A549 (cell line): ENCODE measurements around the gene CALML3. TPM values are rescaled to one million over a fixed set of nuclear protein-coding genes. Genes with fewer than 3 reads are reported as not detected.

Experiments used
- ATAC-seq, 2 experiments: fragments of 200-7000 bp in 1 of 2; fragments of >200 bp in 1 of 2; cut with Nextera tagmentation in 1 of 2; cut with Tn5 transposase in 1 of 2; 3 replicates each; pipeline versions ENCODE4 v1.8.0 to v1.9.1; 2018 to 2020; ENCODE audit warnings: mild to moderate bottlenecking in 1 of 2, moderate library complexity in 1 of 2
- CTCF ChIA-PET: fragments of 300-600 bp; sonication (Branson Sonifier 250); formaldehyde crosslinking; extraction: SDS; loops from one replicate; lab custom pipeline; 2021; ENCODE audit warnings: antibody characterized with exemption, inconsistent platforms; lab: Yijun Ruan, JAX
- POLR2A ChIA-PET: fragments of 350-600 bp; formaldehyde crosslinking; extraction: SDS; loops from one replicate; lab custom pipeline; 2021; ENCODE audit warnings: antibody characterized with exemption, inconsistent platforms; lab: Yijun Ruan, JAX
- DNase-seq, 2 experiments: peaks; one replicate each; pipeline versions ENCODE4 v3.0.0 to v3.0.0-alpha.2; 2011 to 2016; ENCODE audit warnings: low read depth in 1 of 2, low spot score in 1 of 2
- FAIRE-seq: peaks from 2 replicates; lab custom pipeline; 2011; peaks lifted over from hg19 to GRCh38; lab: Jason Lieb, UNC
- H3K27ac ChIP-seq, 2 experiments: fragments of >200 bp; sonication (Bioruptor Twin); formaldehyde crosslinking; 3 replicates each; pipeline ENCODE4 v1.5.1; 2016 to 2017
- H3K4me1 ChIP-seq: fragments of >200 bp; sonication (Bioruptor Twin); formaldehyde crosslinking; 3 replicates; pipeline ENCODE4 v1.6.1; 2016
- H3K4me2 ChIP-seq: fragments of >200 bp; sonication (Bioruptor Twin); formaldehyde crosslinking; 3 replicates; pipeline ENCODE4 v1.6.1; 2016
- H3K4me3 ChIP-seq: fragments of >200 bp; sonication (Bioruptor Twin); formaldehyde crosslinking; 3 replicates; pipeline ENCODE4 v1.5.1; 2016
- H3K9me3 ChIP-seq: fragments of >200 bp; sonication (Bioruptor Twin); formaldehyde crosslinking; 3 replicates; pipeline ENCODE4 v1.6.1; 2016
- CBX2 ChIP-seq: fragments of 200-600 bp; sonication (generic); IDR thresholded peaks from 2 replicates; pipeline ENCODE4 v1.6.1; 2016; ENCODE audit warnings: low read depth, mild to moderate bottlenecking, borderline replicate concordance
- CHD2 ChIP-seq: fragments of 150-350 bp; IDR thresholded peaks from 2 replicates; pipeline ENCODE4 v1.6.1; 2014; ENCODE audit warnings: low read length; ENCODE audit not compliant: partially characterized antibody
- CHD4 ChIP-seq: fragments of 200-600 bp; sonication (generic); IDR thresholded peaks from 2 replicates; pipeline ENCODE4 v1.6.1; 2016; ENCODE audit warnings: antibody characterized with exemption, mild to moderate bottlenecking, borderline replicate concordance
- E2F6 ChIP-seq: IDR thresholded peaks from 2 replicates; pipeline ENCODE4 v1.6.1; 2012; ENCODE audit warnings: low read depth, borderline replicate concordance
- EHF ChIP-seq: fragments of 250-450 bp; sonication (Bioruptor Pico); IDR thresholded peaks from 2 replicates; pipeline ENCODE4 v1.5.0; 2020; ENCODE audit warnings: mild to moderate bottlenecking
- EP300 ChIP-seq, 2 experiments: fragments of >200 bp; sonication (Bioruptor Twin); formaldehyde crosslinking; IDR thresholded peaks; 2 replicates in 1 of 2; 3 replicates in 1 of 2; pipeline ENCODE4 v1.6.1; 2016 to 2017
- ESRRA ChIP-seq: fragments of 150-350 bp; IDR thresholded peaks from 2 replicates; pipeline ENCODE4 v1.6.1; 2014; ENCODE audit warnings: mild to moderate bottlenecking, low read length, borderline replicate concordance
- FOXS1 ChIP-seq: fragments of 250-450 bp; sonication (Bioruptor Pico); IDR thresholded peaks from 2 replicates; pipeline ENCODE4 v1.5.0; 2020; ENCODE audit warnings: mild to moderate bottlenecking, moderate library complexity
- HES2 ChIP-seq: fragments of >200 bp; sonication (Bioruptor Twin); formaldehyde crosslinking; IDR thresholded peaks from 2 replicates; pipeline ENCODE4 v1.6.1; 2016
- HMGXB4 ChIP-seq: fragments of 250-450 bp; sonication (Bioruptor Pico); IDR thresholded peaks from 2 replicates; pipeline ENCODE4 v1.5.0; 2021; ENCODE audit warnings: mild to moderate bottlenecking, moderate library complexity, borderline replicate concordance
- HOXB13 ChIP-seq: fragments of 250-450 bp; sonication (Bioruptor Pico); IDR thresholded peaks from 2 replicates; pipeline ENCODE4 v1.5.0; 2020; ENCODE audit warnings: low read depth, mild to moderate bottlenecking, moderate library complexity
- JUNB ChIP-seq: fragments of >200 bp; sonication (Bioruptor Twin); formaldehyde crosslinking; IDR thresholded peaks from 2 replicates; pipeline ENCODE4 v1.6.1; 2016
- KDM1A ChIP-seq: fragments of 200-600 bp; sonication (generic); IDR thresholded peaks from 2 replicates; pipeline ENCODE4 v1.6.1; 2016; ENCODE audit warnings: low read depth, mild to moderate bottlenecking
- MAFK ChIP-seq: fragments of 450-650 bp; IDR thresholded peaks from 2 replicates; pipeline ENCODE4 v1.6.1; 2014; ENCODE audit not compliant: partially characterized antibody
- NFE2L2 ChIP-seq: fragments of 150-350 bp; conservative IDR thresholded peaks from 2 replicates; pipeline ENCODE4 v1.6.1; 2014; ENCODE audit warnings: low read length
- NR3C1 ChIP-seq: fragments of >200 bp; sonication (Bioruptor Twin); formaldehyde crosslinking; IDR thresholded peaks from 3 replicates; pipeline ENCODE4 v1.6.1; 2017
- PBX3 ChIP-seq: IDR thresholded peaks from 2 replicates; pipeline ENCODE4 v1.6.1; 2012
- PHF8 ChIP-seq: fragments of 200-600 bp; sonication (generic); IDR thresholded peaks from 2 replicates; pipeline ENCODE4 v1.6.1; 2016; ENCODE audit warnings: low read depth, mild to moderate bottlenecking, antibody characterized with exemption, moderate library complexity, borderline replicate concordance
- RAD21 ChIP-seq, 2 experiments: fragments of >200 bp in 1 of 2; sonication (Bioruptor Twin) in 1 of 2; formaldehyde crosslinking in 1 of 2; IDR thresholded peaks in 1 of 2; conservative IDR thresholded peaks in 1 of 2; 2 replicates in 1 of 2; 3 replicates in 1 of 2; pipeline ENCODE4 v1.6.1; 2012 to 2018; ENCODE audit warnings: inconsistent platforms in 1 of 2
- RARB ChIP-seq: fragments of 250-450 bp; sonication (Bioruptor Pico); IDR thresholded peaks from 2 replicates; pipeline ENCODE4 v1.8.0; 2021; ENCODE audit warnings: mild to moderate bottlenecking, moderate library complexity
- REST ChIP-seq: fragments of 200-600 bp; sonication (generic); IDR thresholded peaks from 2 replicates; pipeline ENCODE4 v1.6.1; 2016; ENCODE audit warnings: antibody characterized with exemption, mild to moderate bottlenecking, moderate library complexity
- RNF2 ChIP-seq: fragments of 200-600 bp; sonication (generic); IDR thresholded peaks from 2 replicates; pipeline ENCODE4 v1.6.1; 2016; ENCODE audit warnings: low read depth, mild to moderate bottlenecking, antibody characterized with exemption, moderate library complexity, borderline replicate concordance
- WGBS: methylation state at CpG from one replicate; pipeline ENCODE4 v1.1.6; 2017; ENCODE audit errors: missing lambda C conversion rate; 5-methylcytosine and 5-hydroxymethylcytosine counted together
- polyA plus RNA-seq, 4 experiments: library from polyadenylated mRNA; depleted of rRNA in 3 of 4; stranded (reverse); fragments of >200 nt; fragmentation: RNase III in 1 of 4; extraction: RNeasy Plus Mini Kit Qiagen cat#74134 plus additional on column Dnase treatment in 1 of 4; gene quantifications; 2 replicates in 3 of 4; 3 replicates in 1 of 4; pipeline ENCODE4 v1.2.3, GENCODE V29; 2011 to 2017

CALML3 gene
- polyA plus RNA-seq, 2 of the 4 experiments (the other 2 are of a cell fraction): not detected

GRCh38 chr10:5509691-5510090 lies 15.1 kb upstream of the CALML3 start:
- no peak overlapping the region for H3K27ac ChIP-seq
- TF ChIP-seq PHF8: no peak
- TF ChIP-seq CHD4: no peak
- TF ChIP-seq NFE2L2: no peak
- no peak for TF ChIP-seq E2F6
- no peak for TF ChIP-seq CHD2
- no peak for TF ChIP-seq RAD21 (conservative IDR thresholded peaks at IDR 0.05 in 1 of 2, IDR thresholded peaks at IDR 0.05 in 1 of 2)
- WGBS: 94% methylated on average over 11 of the region's 11 CpGs
- H3K4me1 ChIP-seq: no peaks in the 10 kb centered on the region
- ChIA-PET POLR2A (no interaction called here), CTCF (interaction anchor here (1.1 to 1.7 kb wide), 4 partner anchors 10 to 113 kb away, joined by 4 to 9 read pairs (median 4); partner anchors contain the start of gene CALML5)
- no peak overlapping the region for H3K4me3 ChIP-seq
- ATAC-seq (no peak), DNase-seq (no peak), FAIRE-seq (no peak)
- H3K9me3 ChIP-seq: no peaks in the 10 kb centered on the region
- H3K4me2 ChIP-seq: no peak overlapping the region

- 88% methylated on average over 16 of the region's 16 CpGs for WGBS
- DNase-seq (no peak), FAIRE-seq (no peak), ATAC-seq (no peak)
- Histone ChIP-seq H3K4me2 (no peak overlapping the region), H3K4me1 (no peaks in the 10 kb centered on the region), H3K9me3 (no peaks in the 10 kb centered on the region), H3K27ac (no peak overlapping the region), H3K4me3 (no peak overlapping the region)
- ChIA-PET POLR2A (no interaction called here), CTCF (interaction anchor here (0.6 to 1.7 kb wide), 6 partner anchors 11 to 119 kb away, joined by 3 to 9 read pairs (median 4); partner anchors contain the start of gene CALML5)
- TF ChIP-seq KDM1A (no peak), CHD4 (no peak), HES2 (no peak), HOXB13 (CRISPR knock-in tag) (no peak), EP300 (IDR thresholded peaks at IDR 0.05) (no peak), PBX3 (no peak), HMGXB4 (no peak), JUNB (no peak), ESRRA (no peak), CBX2 (no peak), RARB (CRISPR knock-in tag) (no peak), MAFK (no peak), REST (no peak), RNF2 (no peak), FOXS1 (CRISPR knock-in tag) (no peak), NR3C1 (no peak), EHF (CRISPR knock-in tag) (no peak)
These were observed 14.3 kb upstream of the CALML3 start for GRCh38 chr10:5510281-5511072.
